Keratinocyte (primary cell): ENCODE results near the gene ITIH3. TPM values are rescaled to one million over a fixed set of nuclear protein-coding genes. Genes with fewer than 3 reads are reported as not detected.

Source experiments
- DNase-seq: peaks from one replicate; pipeline ENCODE4 v3.0.0-alpha.2; 2011; ENCODE audit warnings: low read depth, missing footprints, low spot score
- FAIRE-seq: peaks from 2 replicates; lab custom pipeline; 2011; peaks lifted over from hg19 to GRCh38; lab: Jason Lieb, UNC
- H2AFZ ChIP-seq: 2 replicates; pipeline ENCODE4 v1.6.0; 2012; ENCODE audit warnings: low read length, control low read depth, inconsistent platforms; ENCODE audit not compliant: control insufficient read depth
- H3K27ac ChIP-seq: 2 replicates; pipeline ENCODE4 v1.5.1; 2011; ENCODE audit warnings: low read length; ENCODE audit not compliant: control insufficient read depth, insufficient read depth
- H3K27me3 ChIP-seq: 3 replicates; pipeline ENCODE4 v1.6.0; 2011; ENCODE audit warnings: low read length; ENCODE audit not compliant: control insufficient read depth, insufficient read depth; ENCODE audit errors: extremely low read depth
- H3K36me3 ChIP-seq, 2 experiments: 2 replicates in 1 of 2; 3 replicates in 1 of 2; pipeline ENCODE4 v1.5.1; 2011; ENCODE audit warnings: low read length in 2 of 2, mild to moderate bottlenecking in 1 of 2; ENCODE audit not compliant: control insufficient read depth in 2 of 2, insufficient read depth in 2 of 2; ENCODE audit errors: extremely low read depth in 1 of 2
- H3K4me1 ChIP-seq: 3 replicates; pipeline ENCODE4 v1.5.1; 2011; ENCODE audit warnings: low read length; ENCODE audit not compliant: control insufficient read depth, insufficient read depth; ENCODE audit errors: extremely low read depth
- H3K4me2 ChIP-seq: 3 replicates; pipeline ENCODE4 v1.6.0; 2011; ENCODE audit warnings: low read depth, low read length; ENCODE audit not compliant: control insufficient read depth, insufficient read depth; ENCODE audit errors: extremely low read depth
- H3K4me3 ChIP-seq, 3 experiments: fragments of 200-600 bp in 1 of 3; sonication (generic) in 1 of 3; 2 replicates in 2 of 3; 3 replicates in 1 of 3; pipeline ENCODE4 v1.5.1; 2011 to 2016; ENCODE audit warnings: low read length in 3 of 3, mild to moderate bottlenecking in 3 of 3, control low read depth in 2 of 3, inconsistent platforms in 1 of 3, low read depth in 1 of 3, mixed read lengths in 1 of 3, mixed run types in 1 of 3, moderate library complexity in 1 of 3; ENCODE audit not compliant: control insufficient read depth in 2 of 3, insufficient read depth in 2 of 3; ENCODE audit errors: extremely low read depth in 1 of 3
- H3K79me2 ChIP-seq: 2 replicates; pipeline ENCODE4 v1.6.0; 2012; ENCODE audit warnings: low read length; ENCODE audit not compliant: control insufficient read depth, insufficient read depth
- H3K9ac ChIP-seq: 3 replicates; pipeline ENCODE4 v1.6.0; 2011; ENCODE audit warnings: low read length; ENCODE audit not compliant: control insufficient read depth, insufficient read depth; ENCODE audit errors: extremely low read depth
- H3K9me1 ChIP-seq: 3 replicates; pipeline ENCODE4 v1.6.0; 2011; ENCODE audit warnings: low read length; ENCODE audit not compliant: control insufficient read depth, insufficient read depth; ENCODE audit errors: extremely low read depth
- H3K9me3 ChIP-seq: 2 replicates; pipeline ENCODE4 v1.5.1; 2012; ENCODE audit warnings: low read depth, low read length; ENCODE audit not compliant: control insufficient read depth
- H4K20me1 ChIP-seq: 3 replicates; pipeline ENCODE4 v1.6.0; 2011; ENCODE audit warnings: low read length; ENCODE audit not compliant: control insufficient read depth, insufficient read depth; ENCODE audit errors: extremely low read depth
- CTCF ChIP-seq, 3 experiments: IDR thresholded peaks in 1 of 3; conservative IDR thresholded peaks in 1 of 3; optimal IDR thresholded peaks in 1 of 3; 2 replicates in 2 of 3; 3 replicates in 1 of 3; pipeline versions ENCODE3 to v1.5.1; 2011; ENCODE audit warnings: low read length in 3 of 3, mild to moderate bottlenecking in 3 of 3, moderate library complexity in 2 of 3, control low read depth in 1 of 3, inconsistent platforms in 1 of 3; ENCODE audit not compliant: insufficient read depth in 2 of 3; ENCODE audit errors: extremely low read depth in 1 of 3
- EZH2 ChIP-seq: IDR thresholded peaks from one replicate; pipeline ENCODE4 v1.6.1; 2012; ENCODE audit warnings: inconsistent platforms, mild to moderate bottlenecking, low read length, moderate library complexity
- dilution Hi-C: fragments of 300-500 bp; cut with MboI; formaldehyde crosslinking; loops from one replicate; pipeline ENCODE4 v1.7.0; 2020; ENCODE audit warnings: low sequenced_read_pairs; ENCODE audit not compliant: extremely low pct_ligation_motif_present
- polyA plus RNA-seq, 5 experiments: library from polyadenylated mRNA; depleted of rRNA in 3 of 5; stranded (reverse) in 3 of 5; stranded (forward) in 1 of 5; unstranded in 1 of 5; fragments of >200 nt; gene quantifications; 1 replicate in 1 of 5; 2 replicates in 3 of 5; 3 replicates in 1 of 5; pipeline versions ENCODE4 v1.2.1 to v1.2.3, GENCODE V29; 2011 to 2012; ENCODE audit warnings: missing spikeins in 2 of 5, low read depth in 1 of 5, low replicate concordance in 1 of 5

ITIH3 gene
- polyA plus RNA-seq, 1 donor (not counting 4 experiments of a cell fraction or from before 2014, with no cell fraction given): not detected

GRCh38 chr3:52829482-52829881 is 34.9 kb downstream of the ITIH3 start:
- Histone ChIP-seq H3K27ac (no peak overlapping the region), H3K4me3 (no peak overlapping the region), H3K4me1 (peaks cover 16% of the 10 kb centered on the region), H3K9me1 (no peaks in the 10 kb centered on the region), H3K9me3 (no peaks in the 10 kb centered on the region), H3K79me2 (no peaks in the 10 kb centered on the region), H3K4me2 (no peak overlapping the region), H3K9ac (no peak overlapping the region), H4K20me1 (no peaks in the 10 kb centered on the region), H3K36me3 (peaks cover 0 to 1% of the 10 kb centered on the region in 2 experiments), H3K27me3 (no peaks in the 10 kb centered on the region), H2AFZ (no peak overlapping the region)
- FAIRE-seq (no peak), DNase-seq (no peak)
- no peak for TF ChIP-seq EZH2
- no peak for TF ChIP-seq CTCF (optimal IDR thresholded peaks at IDR 0.05 in 1 of 3, IDR thresholded peaks at IDR 0.05 in 1 of 3, conservative IDR thresholded peaks at IDR 0.05 in 1 of 3; ENCODE audit: extremely low read depth in 1 of 3, insufficient read depth in 2 of 3, low read length in 3 of 3)
- dilution Hi-C loops: no loop called here

GRCh38 chr3:52829906-52830463 is 35.4 kb downstream of the ITIH3 start:
- Histone ChIP-seq H3K4me2 (no peak overlapping the region), H3K79me2 (no peaks in the 10 kb centered on the region), H3K4me1 (peaks cover 16% of the 10 kb centered on the region), H3K27ac (no peak overlapping the region), H3K27me3 (no peaks in the 10 kb centered on the region), H3K9me1 (no peaks in the 10 kb centered on the region), H3K9ac (no peak overlapping the region), H4K20me1 (no peaks in the 10 kb centered on the region), H2AFZ (no peak overlapping the region), H3K4me3 (no peak overlapping the region), H3K9me3 (no peaks in the 10 kb centered on the region), H3K36me3 (peaks cover 0 to 1% of the 10 kb centered on the region in 2 experiments)
- TF ChIP-seq CTCF (optimal IDR thresholded peaks at IDR 0.05 in 1 of 3, IDR thresholded peaks at IDR 0.05 in 1 of 3, conservative IDR thresholded peaks at IDR 0.05 in 1 of 3; ENCODE audit: extremely low read depth in 1 of 3, insufficient read depth in 2 of 3, low read length in 3 of 3) (no peak), EZH2 (no peak)
- dilution Hi-C loops: no loop called here
- FAIRE-seq (no peak), DNase-seq (no peak)
